Activated CD4-positive, alpha-beta T cell treated with anti-CD3 and anti-CD28 coated beads, Interleukin-2, Interleukin-4, amounts not matched to agents 100 ng/mL and 50 ng/mL, durations not matched to agents 16 hours and 8 hours (primary cell): ENCODE data around the gene GHRL.

ENCODE experiments used
- DNase-seq: peaks from one replicate; pipeline ENCODE4 v3.0.0-alpha.2; 2020; ENCODE audit warnings: low spot score

GHRL gene

GRCh38 chr3:10292505-10293419 is at the start of gene GHRL:
TSS of gene GHRL (minus strand) at chr3:10292947. CDS start at chr3:10290180, 2,767 bp downstream.
- DNase-seq = no peak

GRCh38 chr3:10341901-10342398 is 49.2 kb upstream of the GHRL start:
- no peak for DNase-seq

GRCh38 chr3:10340476-10340875 is 47.7 kb upstream of the GHRL start:
- DNase-seq = no peak

GRCh38 chr3:10340046-10340445 is 47.3 kb upstream of the GHRL start:
- DNase-seq = no peak

GRCh38 chr3:10339376-10339955 is 46.7 kb upstream of the GHRL start:
- no peak for DNase-seq

- no peak for DNase-seq
Measured at GRCh38 chr3:10338591-10339353, 46.0 kb upstream of the GHRL start.

GRCh38 chr3:10338164-10338470 is 45.4 kb upstream of the GHRL start:
- no peak for DNase-seq

- DNase-seq = no peak
Measured at GRCh38 chr3:10337323-10338163, 44.8 kb upstream of the GHRL start.

- DNase-seq = no peak
Measured at GRCh38 chr3:10336761-10337160, 44.0 kb upstream of the GHRL start.

- DNase-seq = no peak
Measured at GRCh38 chr3:10335871-10336622, 43.3 kb upstream of the GHRL start.

GRCh38 chr3:10335190-10335738 is 42.5 kb upstream of the GHRL start:
- no peak for DNase-seq

GRCh38 chr3:10334459-10334858 is 41.7 kb upstream of the GHRL start:
- DNase-seq = no peak

GRCh38 chr3:10334042-10334441 is 41.3 kb upstream of the GHRL start:
- no peak for DNase-seq

GRCh38 chr3:10333349-10333650 is 40.6 kb upstream of the GHRL start:
- no peak for DNase-seq

- no peak for DNase-seq
Measured at GRCh38 chr3:10332481-10333348, 40.0 kb upstream of the GHRL start.

- no peak for DNase-seq
Measured at GRCh38 chr3:10331320-10331719, 38.6 kb upstream of the GHRL start.

GRCh38 chr3:10330319-10330718 is 37.6 kb upstream of the GHRL start:
- no peak for DNase-seq

GRCh38 chr3:10329495-10330015 is 36.8 kb upstream of the GHRL start:
- DNase-seq = no peak

GRCh38 chr3:10328460-10329071 is 35.8 kb upstream of the GHRL start:
- DNase-seq = no peak
